Glomerular visceral epithelial cell (primary cell): ENCODE data around the gene AKAP8L.
"Not testable (repeated sequence)": the region's sequence is repeated elsewhere in the genome, so short reads cannot be mapped to it uniquely, and the experiment has no call there.

Experiments used
- DNase-seq: peaks from one replicate; pipeline ENCODE4 v3.0.0-alpha.2; 2016; ENCODE audit errors: extremely low spot score

AKAP8L gene

GRCh38 chr19:15417699-15418098 is 1.1 kb downstream of the AKAP8L start:
- DNase-seq, result peak; percentile 19

DNA sequence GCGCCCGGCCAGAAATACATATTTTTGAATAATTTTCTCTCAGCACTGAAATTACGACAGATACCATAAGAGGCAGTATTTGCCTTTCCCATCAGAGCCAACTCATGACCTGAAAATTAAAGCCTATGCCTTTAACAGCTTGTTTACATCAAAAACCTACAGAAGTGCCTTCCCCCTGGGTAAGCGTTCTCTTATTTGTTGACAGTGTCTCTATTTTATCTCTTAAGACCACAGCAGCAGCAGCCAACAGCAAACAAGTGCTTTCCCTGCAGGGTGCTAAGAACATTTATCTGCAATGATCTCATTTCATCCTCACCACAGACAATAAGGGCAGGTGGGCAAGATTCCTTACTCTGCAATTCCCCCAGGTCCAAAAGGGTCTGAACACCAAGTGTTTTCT is 6.0 kb downstream of the AKAP8L start:
- no peak for DNase-seq

GRCh38 chr19:15411351-15411750 is 7.4 kb downstream of the AKAP8L start:
- DNase-seq, result not testable (repeated sequence)

GRCh38 chr19:15404780-15405211 is 14.0 kb downstream of the AKAP8L start:
- DNase-seq, result peak; percentile 23

DNA sequence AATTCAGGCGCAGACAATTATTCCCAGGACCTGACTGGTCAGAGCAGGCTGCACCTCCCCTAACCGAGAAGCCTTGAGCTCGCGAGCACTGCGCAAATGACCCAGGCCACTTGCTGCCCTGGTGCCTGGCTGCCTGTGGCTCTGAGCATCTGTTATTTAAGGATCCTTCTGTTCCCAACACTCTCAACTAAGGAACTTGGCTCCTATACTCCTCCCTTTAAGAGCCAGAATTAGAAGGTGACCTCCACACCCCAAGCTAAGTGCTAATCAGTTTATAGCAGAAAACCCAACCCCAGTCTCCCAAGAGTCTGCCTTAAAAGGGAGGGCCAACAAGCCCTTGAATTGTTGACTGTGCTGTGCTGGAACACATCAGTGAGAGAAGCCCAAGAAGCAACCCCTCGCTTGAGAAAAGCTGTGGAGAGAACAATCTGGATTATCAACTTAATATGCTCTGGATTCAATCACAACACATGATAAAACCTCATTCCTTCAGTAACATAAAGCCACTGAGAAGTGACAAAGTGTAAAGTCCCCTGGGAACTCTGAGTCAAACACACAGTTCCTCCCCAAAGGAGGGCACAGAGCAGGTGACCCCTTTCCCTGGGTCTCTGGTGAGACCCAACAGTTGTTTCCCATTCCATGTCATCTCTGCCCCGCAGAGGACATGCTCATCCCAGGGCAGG is 14.6 kb downstream of the AKAP8L start:
- DNase-seq, result no peak

- no peak for DNase-seq
These were observed 15.6 kb downstream of the AKAP8L start for GRCh38 chr19:15403151-15403531.

GRCh38 chr19:15402411-15403150 is 16.2 kb downstream of the AKAP8L start:
- no peak for DNase-seq

DNA sequence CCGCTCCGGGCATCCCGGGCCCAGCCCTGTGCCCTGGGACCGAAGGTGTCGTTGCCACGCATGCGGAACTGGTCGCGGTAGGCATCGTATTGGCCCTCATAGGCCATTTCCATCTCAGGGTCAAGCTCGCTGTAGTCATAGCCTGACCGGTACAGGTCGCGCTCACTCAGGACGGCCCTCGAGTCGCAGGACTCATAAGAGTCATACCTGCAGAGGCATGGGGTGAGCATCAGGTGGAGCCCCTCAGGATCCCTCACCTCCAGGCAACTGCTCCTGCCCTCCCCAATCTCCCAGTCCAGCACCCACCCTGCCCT is 17.4 kb downstream of the AKAP8L start:
- no peak for DNase-seq

DNA sequence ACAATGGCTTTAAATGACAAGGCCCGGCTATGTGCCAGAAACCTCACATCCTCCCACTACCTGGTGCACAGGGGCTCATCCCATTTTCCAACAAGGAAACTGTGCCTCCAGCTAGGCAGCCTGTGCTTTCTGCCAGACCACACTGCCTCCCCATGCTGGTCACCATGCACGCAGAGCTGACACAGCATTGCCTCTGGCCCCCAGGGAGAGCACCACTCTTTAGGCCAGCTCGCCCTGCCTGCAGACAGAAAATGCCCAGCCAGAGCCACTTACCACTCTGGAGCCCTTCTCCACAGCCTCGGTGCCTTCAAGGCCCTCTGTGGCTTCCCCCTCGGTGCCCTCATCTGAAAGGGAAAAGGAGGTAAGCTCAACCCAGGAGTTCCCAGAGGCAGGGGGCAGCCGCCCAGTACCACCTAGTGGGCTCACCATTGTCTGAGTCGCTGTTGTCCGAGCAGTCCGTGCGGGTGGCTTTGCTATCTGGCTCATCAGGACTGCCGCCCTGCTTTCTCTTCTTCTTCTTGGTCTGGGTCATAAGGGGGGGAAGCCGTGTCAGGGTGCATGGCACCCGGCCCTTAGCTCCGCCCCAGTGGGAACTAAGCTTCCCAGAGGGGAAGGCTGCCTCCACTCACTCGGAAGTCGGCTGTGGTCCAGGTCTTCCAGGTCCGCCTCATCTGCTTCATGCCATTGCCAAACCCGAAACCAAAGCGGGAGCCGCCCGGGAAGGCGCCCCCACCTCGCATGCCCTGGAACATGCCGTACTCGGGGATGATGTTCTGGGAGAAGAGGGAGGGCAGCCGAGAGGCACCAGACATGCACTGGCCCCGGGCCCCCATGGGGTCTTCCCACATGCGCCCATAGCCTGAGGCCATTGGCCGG is 18.0 kb downstream of the AKAP8L start:
- DNase-seq, result no peak

GRCh38 chr19:15399635-15400034 is 19.2 kb downstream of the AKAP8L start:
- no peak for DNase-seq

GRCh38 chr19:15399234-15399515 is 19.6 kb downstream of the AKAP8L start:
- DNase-seq, result no peak

- no peak for DNase-seq
These were observed 20.1 kb downstream of the AKAP8L start for GRCh38 chr19:15398501-15399233.

- DNase-seq, result no peak
These were observed 21.0 kb downstream of the AKAP8L start for GRCh38 chr19:15397782-15398181.

DNA sequence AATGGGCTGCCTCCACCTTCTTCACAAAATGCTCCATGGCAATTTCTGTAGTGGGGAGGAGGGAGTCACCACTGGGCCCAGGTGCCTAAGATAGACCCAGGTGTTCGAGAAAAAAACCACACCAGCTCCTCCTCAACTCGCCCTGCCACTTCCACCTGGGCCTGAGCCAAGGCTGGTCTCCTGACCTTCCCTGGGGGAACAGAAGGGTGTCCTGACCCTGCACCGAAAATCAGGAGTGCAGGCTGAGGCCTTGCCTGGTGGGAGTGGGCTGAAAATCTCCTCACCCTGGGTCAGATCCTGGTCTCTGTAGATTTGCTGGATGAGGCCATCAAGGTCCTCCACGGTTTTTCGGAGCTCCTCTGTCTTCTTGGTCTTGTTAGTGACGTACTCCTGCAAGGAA is 21.6 kb downstream of the AKAP8L start:
- DNase-seq, result no peak

DNA sequence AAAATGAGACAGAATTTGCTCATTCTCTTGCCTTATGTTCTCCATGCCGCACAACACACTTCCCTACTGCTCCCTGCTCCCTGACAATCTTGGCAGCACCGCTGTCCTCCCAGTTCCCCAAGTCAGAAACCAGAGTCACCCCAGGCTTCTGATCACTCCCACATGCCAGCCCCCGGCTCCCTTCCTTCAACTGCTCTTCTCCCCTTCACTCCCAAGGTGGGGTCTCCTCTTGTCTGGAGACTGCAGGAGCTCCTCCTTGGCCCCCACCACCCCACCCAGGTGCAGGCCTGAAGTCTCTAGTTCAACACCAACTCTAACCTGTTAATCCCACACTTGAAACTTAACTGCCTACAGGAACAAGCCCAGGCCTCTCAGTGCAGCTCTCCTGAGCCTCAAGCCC is 22.4 kb downstream of the AKAP8L start:
- no peak for DNase-seq

DNA sequence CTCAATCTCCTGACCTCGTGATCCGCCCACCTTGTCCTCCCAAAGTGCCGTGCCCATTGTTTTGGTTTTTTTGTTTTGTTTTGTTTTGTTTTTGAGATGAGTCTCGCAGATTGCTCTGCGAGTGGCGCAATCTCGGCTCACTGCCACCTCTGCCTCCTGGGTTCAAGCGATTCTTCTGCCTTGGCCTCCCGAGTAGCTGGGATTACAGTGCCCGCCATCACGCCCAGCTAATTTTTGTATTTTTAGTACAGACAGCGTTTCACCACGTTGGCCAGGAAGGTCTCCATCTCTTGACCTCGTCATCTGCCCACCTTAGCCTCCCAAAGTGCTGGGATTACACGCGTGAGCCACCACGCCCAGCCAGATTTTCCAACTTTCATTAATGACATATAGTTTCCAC is 23.5 kb downstream of the AKAP8L start:
- DNase-seq, result not testable (repeated sequence)

GRCh38 chr19:15394426-15394825 is 24.4 kb downstream of the AKAP8L start:
- no peak for DNase-seq

- no peak for DNase-seq
These were observed 24.8 kb downstream of the AKAP8L start for GRCh38 chr19:15393963-15394362.

GRCh38 chr19:15390814-15391213 is 28.0 kb downstream of the AKAP8L start:
- DNase-seq, result no peak

DNA sequence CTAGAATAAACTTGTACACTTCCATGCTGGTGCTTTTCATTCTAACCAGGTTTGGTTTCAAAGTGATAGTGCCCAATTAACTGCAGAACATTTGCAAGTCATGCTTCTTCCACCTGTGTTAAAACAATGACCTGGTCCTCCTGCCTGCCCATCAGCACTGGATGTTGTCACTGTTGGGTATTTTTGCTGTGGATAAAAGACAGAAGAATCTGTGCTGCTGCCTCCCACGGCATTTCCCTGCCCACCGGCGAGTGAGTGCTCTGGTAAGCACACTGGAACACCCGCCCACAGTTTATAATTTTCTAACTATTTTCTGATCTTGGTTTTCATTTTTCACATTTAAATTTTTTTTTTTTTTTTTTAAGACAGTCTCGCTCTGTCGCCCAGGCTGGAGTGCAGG is 36.9 kb downstream of the AKAP8L start:
- no peak for DNase-seq

- no peak for DNase-seq
These were observed 37.4 kb downstream of the AKAP8L start for GRCh38 chr19:15381429-15381828.

GRCh38 chr19:15379999-15380647 is 38.7 kb downstream of the AKAP8L start:
- peak; percentile 74 for DNase-seq
